Caco-2 (cell line): ENCODE results near the gene THOC6. TPM values are rescaled to one million over a fixed set of nuclear protein-coding genes. Genes with fewer than 3 reads are reported as not detected.

ENCODE experiments used
- BruUV-seq: library from RNA; stranded (reverse); fragments of 400-500 nt; replicated peaks from 2 replicates; lab custom pipeline; 2021; lab: Mats Ljungman, UMichigan
- CTCF ChIA-PET: fragments of 300-600 bp; sonication (Branson Sonifier 250); formaldehyde crosslinking; loops from one replicate; lab custom pipeline; 2022; ENCODE audit warnings: antibody characterized with exemption; lab: Charles Lee
- POLR2A ChIA-PET: fragments of 300-600 bp; sonication (Branson Sonifier 250); formaldehyde crosslinking; loops from one replicate; lab custom pipeline; 2022; ENCODE audit warnings: antibody characterized with exemption; lab: Charles Lee
- DNase-seq, 2 experiments: peaks; one replicate each; pipeline versions ENCODE4 v3.0.0 to v3.0.0-alpha.2; 2020 to 2022
- H3K27me3 ChIP-seq: replicated peaks from 2 replicates; pipeline ENCODE4 v1.6.0; 2011; ENCODE audit warnings: low read length; ENCODE audit not compliant: control insufficient read depth, insufficient read depth
- H3K36me3 ChIP-seq: 2 replicates; pipeline ENCODE4 v1.5.1; 2011; ENCODE audit warnings: low read length; ENCODE audit not compliant: control insufficient read depth, insufficient read depth
- H3K4me1 ChIP-seq: fragments of 250-450 bp; sonication (Bioruptor Pico); 2 replicates; pipeline ENCODE4 v1.5.1; 2020; ENCODE audit warnings: mild to moderate bottlenecking
- H3K4me3 ChIP-seq: 2 replicates; pipeline ENCODE4 v1.5.1; 2011; ENCODE audit warnings: low read depth, mild to moderate bottlenecking, control low read depth, low read length
- H3K9me3 ChIP-seq: fragments of 250-450 bp; sonication (Bioruptor Pico); 2 replicates; pipeline ENCODE4 v1.5.1; 2020; ENCODE audit warnings: mild to moderate bottlenecking, moderate library complexity
- H3K27ac Mint-ChIP-seq: one replicate; pipeline ENCODE4 v1.8.0; 2022; ENCODE audit warnings: mixed read lengths; ENCODE audit not compliant: unreplicated experiment
- H3K27me3 Mint-ChIP-seq: one replicate; pipeline ENCODE4 v1.8.0; 2022; ENCODE audit warnings: mixed read lengths; ENCODE audit not compliant: insufficient read depth, unreplicated experiment
- H3K36me3 Mint-ChIP-seq: one replicate; pipeline ENCODE4 v1.8.0; 2022; ENCODE audit warnings: mild to moderate bottlenecking, mixed read lengths; ENCODE audit not compliant: insufficient read depth, unreplicated experiment
- H3K4me1 Mint-ChIP-seq: one replicate; pipeline ENCODE4 v1.8.0; 2022; ENCODE audit warnings: low read depth, mixed read lengths; ENCODE audit not compliant: unreplicated experiment
- H3K4me3 Mint-ChIP-seq: one replicate; pipeline ENCODE4 v1.8.0; 2022; ENCODE audit warnings: mild to moderate bottlenecking, moderate library complexity, mixed read lengths; ENCODE audit not compliant: unreplicated experiment
- H3K9me3 Mint-ChIP-seq: one replicate; pipeline ENCODE4 v1.8.0; 2022; ENCODE audit warnings: mixed read lengths; ENCODE audit not compliant: unreplicated experiment
- CTCF ChIP-seq, 2 experiments: fragments of 200-600 bp in 1 of 2; IDR thresholded peaks; 1 replicate in 1 of 2; 2 replicates in 1 of 2; pipeline versions ENCODE4 v1.5.1 to v1.8.0; 2011 to 2022; ENCODE audit warnings: antibody characterized with exemption in 1 of 2, control low read depth in 1 of 2, inconsistent platforms in 1 of 2, low read depth in 1 of 2, low read length in 1 of 2, mild to moderate bottlenecking in 1 of 2, moderate library complexity in 1 of 2; ENCODE audit not compliant: insufficient read depth in 1 of 2, severe bottlenecking in 1 of 2, unreplicated experiment in 1 of 2
- intact Hi-C: fragments of 100-400 bp; cut with micrococcal nuclease; formaldehyde crosslinking; loops from one replicate; pipeline ENCODE4 v1.10.0; 2022; ENCODE audit not compliant: unreplicated experiment
- total RNA-seq: library from RNA; stranded (reverse); gene quantifications from 2 replicates; pipeline ENCODE4 v1.2.3, GENCODE V29; 2022

The THOC6 gene
- total RNA-seq, 1 experiment from 2014 or later, result 48.0 TPM

GRCh38 chr16:3062553-3062952, 38.7 kb downstream of the THOC6 start:
- Histone ChIP-seq H3K36me3 (no peaks in the 10 kb centered on the region), H3K9me3 (no peaks in the 10 kb centered on the region), H3K4me3 (no peak overlapping the region), H3K4me1 (peaks cover 30% of the 10 kb centered on the region), H3K27me3 (no peaks in the 10 kb centered on the region)
- H3K27me3 Mint-ChIP-seq, result no peaks in the 10 kb centered on the region
- POLR2A ChIA-PET, result no interaction called here
- CTCF ChIA-PET, result no interaction called here
- H3K9me3 Mint-ChIP-seq, result no peaks in the 10 kb centered on the region
- H3K36me3 Mint-ChIP-seq, result peaks cover 13% of the 10 kb centered on the region
- intact Hi-C loops, result no loop called here
- no peak overlapping the region for H3K4me3 Mint-ChIP-seq
- no peak for TF ChIP-seq CTCF (IDR thresholded peaks at IDR 0.05; ENCODE audit: insufficient read depth in 1 of 2, low read depth in 1 of 2, low read length in 1 of 2, severe bottlenecking in 1 of 2, unreplicated experiment in 1 of 2)
- no TSS peak for BruUV-seq
- H3K27ac Mint-ChIP-seq, result no peak overlapping the region
- DNase-seq, result no peak
- H3K4me1 Mint-ChIP-seq, result no peaks in the 10 kb centered on the region

GRCh38 chr16:3063625-3064386, 40.0 kb downstream of the THOC6 start:
- no TSS peak for BruUV-seq
- no peaks in the 10 kb centered on the region for H3K27me3 ChIP-seq
- H3K4me3 Mint-ChIP-seq, result peak overlapping the region; percentile 26
- H3K9me3 ChIP-seq, result no peaks in the 10 kb centered on the region
- H3K4me1 Mint-ChIP-seq, result no peaks in the 10 kb centered on the region
- peak overlapping the region; percentile 79 for H3K27ac Mint-ChIP-seq
- DNase-seq, result no peak
- H3K36me3 Mint-ChIP-seq, result peaks cover 13% of the 10 kb centered on the region
- no peaks in the 10 kb centered on the region for H3K27me3 Mint-ChIP-seq
- ChIA-PET POLR2A (interaction anchor here (0.5 kb wide), 1 partner anchor 60 kb away, joined by 9 read pairs; no protein-coding TSS in a partner anchor), CTCF (no interaction called here)
- intact Hi-C loops, result no loop called here
- H3K4me3 ChIP-seq, result no peak overlapping the region
- peaks cover 30% of the 10 kb centered on the region for H3K4me1 ChIP-seq
- H3K9me3 Mint-ChIP-seq, result no peaks in the 10 kb centered on the region
- H3K36me3 ChIP-seq, result no peaks in the 10 kb centered on the region
- TF ChIP-seq CTCF (IDR thresholded peaks at IDR 0.05; ENCODE audit: insufficient read depth in 1 of 2, low read depth in 1 of 2, low read length in 1 of 2, severe bottlenecking in 1 of 2, unreplicated experiment in 1 of 2), result no peak

- Histone ChIP-seq H3K36me3 (no peaks in the 10 kb centered on the region), H3K4me3 (peak within 1 kb of the TSS; percentile 49), H3K9me3 (no peaks in the 10 kb centered on the region), H3K4me1 (peaks cover 22% of the 10 kb centered on the region), H3K27me3 (no peaks in the 10 kb centered on the region)
- no TSS peak for BruUV-seq
- peak within 1 kb of the TSS; percentile 78 for H3K4me3 Mint-ChIP-seq
- H3K9me3 Mint-ChIP-seq, result no peaks in the 10 kb centered on the region
- H3K27ac Mint-ChIP-seq, result peak within 1 kb of the TSS; percentile 79
- POLR2A ChIA-PET, result interaction anchor here (0.6 to 0.8 kb wide), 3 partner anchors 54 to 312 kb away, joined by 3 to 6 read pairs (median 3); no protein-coding TSS in a partner anchor
- no peaks in the 10 kb centered on the region for H3K4me1 Mint-ChIP-seq
- CTCF ChIA-PET, result no interaction called here
- no peak for TF ChIP-seq CTCF (IDR thresholded peaks at IDR 0.05; ENCODE audit: insufficient read depth in 1 of 2, low read depth in 1 of 2, low read length in 1 of 2, severe bottlenecking in 1 of 2, unreplicated experiment in 1 of 2)
- no peaks in the 10 kb centered on the region for H3K27me3 Mint-ChIP-seq
- peak; percentile 81 to 89 for DNase-seq
- intact Hi-C loops, result no loop called here
- H3K36me3 Mint-ChIP-seq, result peaks cover 13% of the 10 kb centered on the region
These were observed 41.4 kb downstream of the THOC6 start, which contains the start of gene IL32 for GRCh38 chr16:3065069-3065741. Gene IL32, plus strand, starts transcription at chr16:3065640. Its CDS starts 172 bp downstream, at chr16:3065812.
